ENCODE data around the gene MBNL1. TPM values are rescaled to one million over a fixed set of nuclear protein-coding genes. Genes with fewer than 3 reads are reported as not detected.

The MBNL1 gene
- total RNA-seq, 4 donors from 2014 or later: 152 to 286 (median 228) TPM

DNA sequence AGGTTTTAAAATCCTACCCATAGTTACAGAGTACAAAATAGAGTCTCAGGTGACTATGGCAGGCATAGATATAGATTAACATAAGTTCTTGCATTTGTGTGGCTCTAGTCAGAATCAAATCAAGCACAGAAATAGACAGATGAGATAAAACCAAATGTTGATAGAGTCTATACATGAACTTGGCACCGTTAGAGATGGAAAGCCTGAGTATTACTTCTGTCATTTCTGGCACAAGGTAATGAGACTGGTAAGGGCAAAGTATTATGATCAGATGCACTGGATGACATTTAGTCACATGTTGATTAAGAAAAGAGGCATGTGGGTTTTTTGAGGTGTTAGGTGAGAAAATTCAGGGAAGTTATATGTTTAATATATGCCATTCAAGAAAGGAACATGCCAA lies 219.7 kb downstream of the MBNL1 start:
- WGBS, 2 donors: 66 to 69% methylated on average over 1 of the region's 1 CpG
- no peak for DNase-seq (ENCODE audit: low spot score in 2 of 2)
- H3K4me3 ChIP-seq (ENCODE audit: low read depth, poor library complexity, severe bottlenecking): no peak overlapping the region
- TF ChIP-seq POLR2A (IDR thresholded peaks at IDR 0.05): no peak
- TF ChIP-seq, protein P1, sequence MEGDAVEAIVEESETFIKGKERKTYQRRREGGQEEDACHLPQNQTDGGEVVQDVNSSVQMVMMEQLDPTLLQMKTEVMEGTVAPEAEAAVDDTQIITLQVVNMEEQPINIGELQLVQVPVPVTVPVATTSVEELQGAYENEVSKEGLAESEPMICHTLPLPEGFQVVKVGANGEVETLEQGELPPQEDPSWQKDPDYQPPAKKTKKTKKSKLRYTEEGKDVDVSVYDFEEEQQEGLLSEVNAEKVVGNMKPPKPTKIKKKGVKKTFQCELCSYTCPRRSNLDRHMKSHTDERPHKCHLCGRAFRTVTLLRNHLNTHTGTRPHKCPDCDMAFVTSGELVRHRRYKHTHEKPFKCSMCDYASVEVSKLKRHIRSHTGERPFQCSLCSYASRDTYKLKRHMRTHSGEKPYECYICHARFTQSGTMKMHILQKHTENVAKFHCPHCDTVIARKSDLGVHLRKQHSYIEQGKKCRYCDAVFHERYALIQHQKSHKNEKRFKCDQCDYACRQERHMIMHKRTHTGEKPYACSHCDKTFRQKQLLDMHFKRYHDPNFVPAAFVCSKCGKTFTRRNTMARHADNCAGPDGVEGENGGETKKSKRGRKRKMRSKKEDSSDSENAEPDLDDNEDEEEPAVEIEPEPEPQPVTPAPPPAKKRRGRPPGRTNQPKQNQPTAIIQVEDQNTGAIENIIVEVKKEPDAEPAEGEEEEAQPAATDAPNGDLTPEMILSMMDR (IDR thresholded peaks at IDR 0.05): no peak
- intact Hi-C loops (cut with DNase I; ENCODE audit: low total_unique reads): no loop called here

DNA sequence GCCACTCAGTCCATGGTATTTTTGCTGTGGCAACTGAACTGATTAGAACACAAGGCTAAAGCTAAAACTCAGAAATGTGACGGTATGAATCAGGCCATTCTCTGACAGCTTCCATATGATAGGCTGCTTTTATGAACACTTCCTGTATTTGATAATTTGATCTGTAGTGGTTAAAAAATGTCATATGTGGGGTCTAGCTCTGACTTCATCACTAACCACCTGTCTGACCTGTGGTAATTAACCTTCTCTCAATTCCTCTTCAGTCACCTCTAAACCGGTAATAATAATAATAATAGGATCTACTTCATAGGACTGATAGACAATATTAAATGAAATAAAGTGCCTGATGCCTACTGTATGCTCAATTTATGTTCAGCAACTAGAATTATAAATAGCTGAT lies 223.2 kb downstream of the MBNL1 start:
- TF ChIP-seq POLR2A (IDR thresholded peaks at IDR 0.05): no peak
- TF ChIP-seq, protein P1 (IDR thresholded peaks at IDR 0.05): no peak
- intact Hi-C loops (cut with DNase I; ENCODE audit: low total_unique reads): no loop called here
- H3K4me3 ChIP-seq (ENCODE audit: low read depth, poor library complexity, severe bottlenecking): no peak overlapping the region
- DNase-seq (ENCODE audit: low spot score in 2 of 2): no peak
- 90% methylated on average over 2 of the region's 2 CpGs for WGBS, 2 donors

DNA sequence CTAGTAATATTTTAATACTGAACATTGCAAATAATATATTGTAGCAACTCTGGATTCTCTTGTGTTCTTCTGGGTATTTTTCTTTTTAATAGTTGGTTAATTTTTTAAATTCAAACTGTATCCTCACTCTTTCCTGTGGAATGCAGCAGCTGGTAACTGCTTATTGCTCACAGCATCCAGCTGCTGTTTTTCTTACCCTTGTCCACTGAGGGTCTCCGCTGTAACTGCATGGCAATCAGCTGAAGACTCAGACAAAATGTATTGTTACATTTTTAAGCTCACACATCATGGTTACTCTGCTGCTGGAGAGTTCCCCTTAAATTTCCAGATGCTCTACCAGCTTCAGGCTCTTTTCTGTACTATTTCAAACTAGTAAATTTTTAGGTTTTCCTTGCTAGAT lies 227.6 kb downstream of the MBNL1 start:
- no peak for TF ChIP-seq POLR2A (IDR thresholded peaks at IDR 0.05)
- TF ChIP-seq, protein P1 (IDR thresholded peaks at IDR 0.05): no peak
- DNase-seq (ENCODE audit: low spot score in 2 of 2): no peak
- WGBS, 2 donors: 88 to 94% methylated on average over 1 of the region's 1 CpG
- intact Hi-C loops (cut with DNase I; ENCODE audit: low total_unique reads): no loop called here
- no peak overlapping the region for H3K4me3 ChIP-seq (ENCODE audit: low read depth, poor library complexity, severe bottlenecking)

DNA sequence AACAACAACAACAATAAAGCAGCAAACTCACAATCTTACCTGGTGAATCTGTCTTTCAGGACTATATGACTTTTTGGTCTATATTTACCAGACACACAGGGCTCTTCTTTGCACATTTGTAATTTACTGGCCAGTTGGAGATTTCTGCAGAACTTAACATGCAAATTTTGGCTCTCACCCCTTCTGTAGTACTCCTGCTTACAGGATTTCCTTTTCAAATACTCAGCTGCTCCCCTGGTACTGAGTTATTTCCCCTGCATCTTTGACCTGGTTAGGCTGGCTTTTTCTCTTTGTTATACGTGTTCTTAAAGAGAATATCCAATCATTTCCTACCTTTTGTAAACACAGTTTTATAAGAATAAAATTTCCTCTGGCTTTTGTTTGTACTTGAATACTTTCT lies 228.0 kb downstream of the MBNL1 start:
- no peak for TF ChIP-seq POLR2A (IDR thresholded peaks at IDR 0.05)
- TF ChIP-seq, protein P1 (IDR thresholded peaks at IDR 0.05): no peak
- intact Hi-C loops (cut with DNase I; ENCODE audit: low total_unique reads): no loop called here
- H3K4me3 ChIP-seq (ENCODE audit: low read depth, poor library complexity, severe bottlenecking): no peak overlapping the region
- no peak for DNase-seq (ENCODE audit: low spot score in 2 of 2)
- WGBS, 2 donors: 49 to 62% methylated on average over 1 of the region's 1 CpG

DNA sequence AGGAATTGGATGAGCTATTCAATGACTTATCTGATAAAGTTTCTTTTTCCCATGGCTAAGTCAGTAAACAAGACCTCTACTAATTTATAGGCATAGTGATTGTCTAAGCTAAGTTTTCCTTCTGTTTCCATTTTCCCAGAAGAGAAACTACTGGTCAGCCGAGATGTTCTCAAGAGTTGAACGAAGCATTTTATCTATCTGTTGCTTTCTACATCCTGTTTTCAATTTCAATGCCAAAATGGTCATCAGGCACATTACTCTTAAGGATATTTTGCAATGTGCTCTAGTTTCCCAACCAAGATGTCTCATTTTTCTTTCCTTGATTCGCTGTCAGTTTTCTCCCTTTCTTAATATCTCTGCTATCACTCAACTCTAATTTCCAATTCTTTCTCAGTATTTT lies 228.7 kb downstream of the MBNL1 start:
- TF ChIP-seq POLR2A (IDR thresholded peaks at IDR 0.05): no peak
- TF ChIP-seq, protein P1 (IDR thresholded peaks at IDR 0.05): no peak
- intact Hi-C loops (cut with DNase I; ENCODE audit: low total_unique reads): no loop called here
- DNase-seq (ENCODE audit: low spot score in 2 of 2): no peak
- 52 to 53% methylated on average over 3 of the region's 3 CpGs for WGBS, 2 donors
- no peak overlapping the region for H3K4me3 ChIP-seq (ENCODE audit: low read depth, poor library complexity, severe bottlenecking)

DNA sequence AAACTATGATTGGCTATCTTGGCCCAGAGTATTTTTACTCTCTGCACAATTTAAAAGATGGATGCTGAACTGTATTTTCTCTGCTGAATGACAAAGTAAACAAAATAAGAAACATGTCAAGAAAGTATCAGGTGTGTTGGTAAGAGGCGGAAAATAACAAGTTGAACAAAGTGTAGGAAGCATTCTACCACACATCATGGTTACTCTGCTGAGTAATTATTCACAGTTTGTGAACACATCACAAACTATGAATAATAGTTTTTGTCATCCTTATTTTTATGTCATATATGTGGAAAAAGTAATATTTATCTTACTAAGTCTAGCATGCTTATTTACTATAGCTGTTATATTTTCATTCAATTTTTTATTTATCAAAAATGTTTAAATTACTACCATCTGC lies 229.2 kb downstream of the MBNL1 start:
- no peak for DNase-seq (ENCODE audit: low spot score in 2 of 2)
- WGBS, 2 donors: 100% methylated on average over 1 of the region's 1 CpG
- no peak for TF ChIP-seq POLR2A (IDR thresholded peaks at IDR 0.05)
- TF ChIP-seq, protein P1 (IDR thresholded peaks at IDR 0.05): no peak
- H3K4me3 ChIP-seq (ENCODE audit: low read depth, poor library complexity, severe bottlenecking): no peak overlapping the region
- intact Hi-C loops (cut with DNase I; ENCODE audit: low total_unique reads): no loop called here
